SK-N-SH (cell line): ENCODE data around the gene NTRK2. TPM values are rescaled to one million over a fixed set of nuclear protein-coding genes. Genes with fewer than 3 reads are reported as not detected.

ENCODE experiments used
- CTCF ChIA-PET: fragments of 300-600, 350-600 bp; formaldehyde crosslinking; extraction: SDS; loops from one replicate; lab custom pipeline; 2021; lab: Yijun Ruan, JAX
- POLR2A ChIA-PET: fragments of 350-600 bp; sonication (Branson Sonifier 250); formaldehyde crosslinking; extraction: SDS; loops from one replicate; lab custom pipeline; 2020; ENCODE audit warnings: antibody characterized with exemption, inconsistent platforms; lab: Yijun Ruan, JAX
- DNase-seq: peaks from one replicate; pipeline ENCODE4 v3.0.0; 2012
- H2AFZ ChIP-seq: fragments of 200-600 bp; sonication (generic); 2 replicates; pipeline ENCODE4 v1.8.1; 2016; ENCODE audit warnings: antibody characterized with exemption, mild to moderate bottlenecking, low read depth
- H3F3A ChIP-seq: fragments of 200-600 bp; sonication (generic); replicated peaks from 2 replicates; pipeline ENCODE3; 2016; ENCODE audit warnings: antibody characterized with exemption, mild to moderate bottlenecking; ENCODE audit not compliant: insufficient read depth
- H3K27ac ChIP-seq, 2 experiments: fragments of 200-500 bp in 1 of 2; fragments of 200-600 bp in 1 of 2; sonication (Bioruptor generic) in 1 of 2; sonication (generic), shearing (Covaris generic) in 1 of 2; 2 replicates each; pipeline versions ENCODE4 v1.5.1 to v1.6.1; 2014 to 2016; ENCODE audit warnings: low read depth in 2 of 2, inconsistent platforms in 1 of 2, low read length in 1 of 2, mild to moderate bottlenecking in 1 of 2, mixed read lengths in 1 of 2
- H3K27me3 ChIP-seq: fragments of 200-600 bp; sonication (generic), shearing (Covaris generic); 2 replicates; pipeline ENCODE4 v1.6.1; 2016; ENCODE audit warnings: mixed run types; ENCODE audit not compliant: insufficient read depth
- H3K36me3 ChIP-seq, 2 experiments: fragments of 200-500 bp in 1 of 2; fragments of 200-600 bp in 1 of 2; sonication (Bioruptor generic) in 1 of 2; sonication (generic) in 1 of 2; replicated peaks in 1 of 2; 2 replicates each; pipeline versions ENCODE3 to v1.5.1; 2014 to 2016; ENCODE audit warnings: low read length in 1 of 2, mild to moderate bottlenecking in 1 of 2; ENCODE audit not compliant: insufficient read depth in 2 of 2, control insufficient read depth in 1 of 2
- H3K4me1 ChIP-seq, 2 experiments: fragments of 200-500 bp in 1 of 2; fragments of 200-600 bp in 1 of 2; sonication (Bioruptor generic) in 1 of 2; sonication (generic), shearing (Covaris generic) in 1 of 2; 2 replicates each; pipeline versions ENCODE4 v1.5.1 to v1.6.1; 2014 to 2016; ENCODE audit warnings: low read depth in 1 of 2, low read length in 1 of 2, mixed run types in 1 of 2; ENCODE audit not compliant: insufficient read depth in 2 of 2, control insufficient read depth in 1 of 2
- H3K4me2 ChIP-seq: fragments of 200-600 bp; sonication (generic), shearing (Covaris generic); 2 replicates; pipeline ENCODE4 v1.6.1; 2017; ENCODE audit warnings: mixed run types
- H3K4me3 ChIP-seq, 2 experiments: fragments of 200-500 bp in 1 of 2; fragments of 200-600 bp in 1 of 2; sonication (Bioruptor generic) in 1 of 2; sonication (generic), shearing (Covaris generic) in 1 of 2; 2 replicates each; pipeline versions ENCODE4 v1.5.1 to v1.8.1; 2014 to 2016; ENCODE audit warnings: low read depth in 2 of 2, inconsistent platforms in 1 of 2, low read length in 1 of 2, mild to moderate bottlenecking in 1 of 2, mixed read lengths in 1 of 2, moderate library complexity in 1 of 2
- H3K79me2 ChIP-seq: fragments of 200-600 bp; sonication (generic); 2 replicates; pipeline ENCODE4 v1.8.1; 2017; ENCODE audit warnings: mild to moderate bottlenecking; ENCODE audit not compliant: insufficient read depth
- H3K9ac ChIP-seq: fragments of 200-600 bp; sonication (generic); 2 replicates; pipeline ENCODE4 v1.6.1; 2017; ENCODE audit warnings: mixed run types
- H3K9me2 ChIP-seq: fragments of 200-600 bp; sonication (generic); 2 replicates; pipeline ENCODE4 v1.6.1; 2017; ENCODE audit warnings: mixed run types
- H3K9me3 ChIP-seq: fragments of 200-600 bp; sonication (generic); 2 replicates; pipeline ENCODE4 v1.6.1; 2017; ENCODE audit warnings: mixed run types, mild to moderate bottlenecking, moderate library complexity
- H4K20me1 ChIP-seq: fragments of 200-600 bp; sonication (generic); 2 replicates; pipeline ENCODE4 v1.6.1; 2017; ENCODE audit warnings: mild to moderate bottlenecking, mixed run types; ENCODE audit not compliant: insufficient read depth
- EZH2phosphoT487 ChIP-seq: fragments of 200-600 bp; sonication (generic); IDR thresholded peaks from 2 replicates; pipeline ENCODE4 v1.6.1; 2017; ENCODE audit warnings: low read depth, mixed run types, mild to moderate bottlenecking, antibody characterized with exemption, moderate library complexity, borderline replicate concordance
- JUND ChIP-seq: IDR thresholded peaks from 2 replicates; pipeline ENCODE4 v1.4.0; 2012
- MAX ChIP-seq: IDR thresholded peaks from 2 replicates; pipeline ENCODE4 v1.4.0; 2012; ENCODE audit warnings: low read depth
- MEF2A ChIP-seq: IDR thresholded peaks from 2 replicates; pipeline ENCODE4 v1.4.0; 2012; ENCODE audit warnings: low read depth, borderline replicate concordance
- RAD21 ChIP-seq: IDR thresholded peaks from 2 replicates; pipeline ENCODE4 v1.6.1; 2012; ENCODE audit warnings: mild to moderate bottlenecking, low read length
- RXRA ChIP-seq: IDR thresholded peaks from 2 replicates; pipeline ENCODE4 v1.4.0; 2012; ENCODE audit warnings: low read depth, mild to moderate bottlenecking, borderline replicate concordance
- TEAD4 ChIP-seq: IDR thresholded peaks from 2 replicates; pipeline ENCODE4 v1.4.0; 2012; ENCODE audit warnings: mild to moderate bottlenecking, borderline replicate concordance; ENCODE audit not compliant: insufficient read depth
- WGBS: methylation state at CpG from one replicate; pipeline ENCODE4 v1.1.6; 2017; ENCODE audit warnings: low lambda C conversion rate; 5-methylcytosine and 5-hydroxymethylcytosine counted together
- polyA plus RNA-seq, 3 experiments: library from polyadenylated mRNA; depleted of rRNA; stranded (reverse); fragments of >200 nt; gene quantifications; 2 replicates each; pipeline ENCODE4 v1.2.3, GENCODE V29; 2012
- TF ChIP-seq, protein P1 (sequence below): IDR thresholded peaks from 2 replicates; pipeline ENCODE4 v1.4.0; 2012; ENCODE audit warnings: low read depth, borderline replicate concordance
- TF ChIP-seq, protein P2 (sequence below): fragments of 150-350 bp; IDR thresholded peaks from 2 replicates; pipeline ENCODE4 v1.6.1; 2016; ENCODE audit warnings: mild to moderate bottlenecking, low read depth, low read length

The NTRK2 gene
- polyA plus RNA-seq, 1 of the 3 experiments (the other 2 are of a cell fraction) = 0.05 TPM

DNA sequence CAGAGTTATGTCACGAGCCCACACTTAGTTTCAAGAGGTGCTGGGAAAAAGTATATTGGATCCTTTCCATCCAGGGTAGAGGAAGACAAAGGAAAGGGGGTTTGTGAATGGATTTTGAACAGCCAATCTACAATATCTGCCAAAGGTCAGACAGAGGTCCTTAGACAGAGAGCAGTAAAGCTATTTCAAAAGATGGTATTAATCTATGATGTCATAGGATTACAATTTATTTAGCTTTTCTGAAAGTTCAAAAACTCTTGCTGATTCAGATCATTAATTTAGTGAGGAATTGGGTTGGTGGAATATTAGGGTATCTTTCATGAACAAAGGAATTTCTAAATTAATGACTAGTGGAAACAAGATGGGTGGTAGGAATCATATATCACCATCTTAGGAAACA is 126.9 kb downstream of the NTRK2 start (continued):
- no peak for TF ChIP-seq JUND

DNA sequence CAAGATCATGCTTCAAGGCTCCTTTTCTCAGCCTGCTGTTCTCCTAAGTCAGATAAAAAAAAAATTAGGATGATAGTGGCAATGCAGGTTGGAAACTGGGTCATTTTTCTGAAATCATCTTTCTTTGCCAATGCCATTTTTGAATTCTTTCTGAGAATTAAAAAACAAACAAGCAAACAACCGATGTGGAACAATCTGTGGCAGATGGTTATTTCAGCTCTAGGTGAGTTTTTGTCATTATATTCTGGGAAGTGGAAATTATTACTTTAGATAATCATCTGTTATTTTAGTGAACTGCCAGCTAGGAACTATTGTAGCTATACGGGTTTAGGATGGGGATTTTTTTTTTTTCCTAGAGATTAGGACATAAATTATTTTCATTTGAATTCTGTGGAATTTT is 129.7 kb downstream of the NTRK2 start:
- Histone ChIP-seq H3K27me3 (no peaks in the 10 kb centered on the region), H3K9ac (no peak overlapping the region), H3K4me2 (no peak overlapping the region), H3K9me3 (no peaks in the 10 kb centered on the region), H3K9me2 (no peaks in the 10 kb centered on the region), H3K27ac (no peak overlapping the region), H3K79me2 (no peaks in the 10 kb centered on the region), H3K4me1 (no peaks in the 10 kb centered on the region), H4K20me1 (no peaks in the 10 kb centered on the region), H3K4me3 (no peak overlapping the region), H3F3A (no peaks in the 10 kb centered on the region), H3K36me3 (no peaks in the 10 kb centered on the region), H2AFZ (no peak overlapping the region)
- TF ChIP-seq JUND (no peak), TEAD4 (no peak)
- CTCF ChIA-PET = interaction anchor here (1.1 kb wide), 1 partner anchor 58 kb away, joined by 3 read pairs; no protein-coding TSS in a partner anchor
- 19% methylated on average over 2 of the region's 2 CpGs for WGBS
- POLR2A ChIA-PET = no interaction called here
- DNase-seq = no peak

- CTCF ChIA-PET = no interaction called here
- no peak overlapping the region for H3K4me3 ChIP-seq
These were observed 135.6 kb downstream of the NTRK2 start for GRCh38 chr9:84804951-84805694.

More at GRCh38 chr9:84804951-84805694, 135.6 kb downstream of the NTRK2 start:
- no peaks in the 10 kb centered on the region for H3K79me2 ChIP-seq
- POLR2A ChIA-PET = no interaction called here
- DNase-seq = no peak
- H3K36me3 ChIP-seq = no peaks in the 10 kb centered on the region
- H4K20me1 ChIP-seq = no peaks in the 10 kb centered on the region
- peaks cover 0 to 2% of the 10 kb centered on the region in 2 experiments; a peak in 1 of 4 replicates for H3K4me1 ChIP-seq
- H3F3A ChIP-seq = no peaks in the 10 kb centered on the region
- WGBS = 25% methylated on average over 5 of the region's 5 CpGs
- no peak overlapping the region for H3K9ac ChIP-seq
- H3K27ac ChIP-seq = no peak overlapping the region
- H3K4me2 ChIP-seq = no peak overlapping the region
- H3K9me2 ChIP-seq = no peaks in the 10 kb centered on the region
- no peak overlapping the region for H2AFZ ChIP-seq
- TF ChIP-seq, protein P1, sequence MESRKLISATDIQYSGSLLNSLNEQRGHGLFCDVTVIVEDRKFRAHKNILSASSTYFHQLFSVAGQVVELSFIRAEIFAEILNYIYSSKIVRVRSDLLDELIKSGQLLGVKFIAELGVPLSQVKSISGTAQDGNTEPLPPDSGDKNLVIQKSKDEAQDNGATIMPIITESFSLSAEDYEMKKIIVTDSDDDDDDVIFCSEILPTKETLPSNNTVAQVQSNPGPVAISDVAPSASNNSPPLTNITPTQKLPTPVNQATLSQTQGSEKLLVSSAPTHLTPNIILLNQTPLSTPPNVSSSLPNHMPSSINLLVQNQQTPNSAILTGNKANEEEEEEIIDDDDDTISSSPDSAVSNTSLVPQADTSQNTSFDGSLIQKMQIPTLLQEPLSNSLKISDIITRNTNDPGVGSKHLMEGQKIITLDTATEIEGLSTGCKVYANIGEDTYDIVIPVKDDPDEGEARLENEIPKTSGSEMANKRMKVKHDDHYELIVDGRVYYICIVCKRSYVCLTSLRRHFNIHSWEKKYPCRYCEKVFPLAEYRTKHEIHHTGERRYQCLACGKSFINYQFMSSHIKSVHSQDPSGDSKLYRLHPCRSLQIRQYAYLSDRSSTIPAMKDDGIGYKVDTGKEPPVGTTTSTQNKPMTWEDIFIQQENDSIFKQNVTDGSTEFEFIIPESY = no peak
- no peak for TF ChIP-seq MAX
- TF ChIP-seq MEF2A = no peak
- TF ChIP-seq TEAD4 = no peak
- TF ChIP-seq RAD21 = no peak
- TF ChIP-seq RXRA = no peak
- no peak for TF ChIP-seq EZH2phosphoT487
- TF ChIP-seq, protein P2, sequence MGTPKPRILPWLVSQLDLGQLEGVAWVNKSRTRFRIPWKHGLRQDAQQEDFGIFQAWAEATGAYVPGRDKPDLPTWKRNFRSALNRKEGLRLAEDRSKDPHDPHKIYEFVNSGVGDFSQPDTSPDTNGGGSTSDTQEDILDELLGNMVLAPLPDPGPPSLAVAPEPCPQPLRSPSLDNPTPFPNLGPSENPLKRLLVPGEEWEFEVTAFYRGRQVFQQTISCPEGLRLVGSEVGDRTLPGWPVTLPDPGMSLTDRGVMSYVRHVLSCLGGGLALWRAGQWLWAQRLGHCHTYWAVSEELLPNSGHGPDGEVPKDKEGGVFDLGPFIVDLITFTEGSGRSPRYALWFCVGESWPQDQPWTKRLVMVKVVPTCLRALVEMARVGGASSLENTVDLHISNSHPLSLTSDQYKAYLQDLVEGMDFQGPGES = no peak
- H3K9me3 ChIP-seq = no peaks in the 10 kb centered on the region
- H3K27me3 ChIP-seq = no peaks in the 10 kb centered on the region
